WTC11 (cell line): ENCODE data around the gene TRMT2B.

Experiments
- ESRRA ChIP-seq: sonication (generic); formaldehyde crosslinking; IDR thresholded peaks from 2 replicates; pipeline ENCODE4 v1.8.1; 2022; ENCODE audit warnings: mild to moderate bottlenecking, missing genetic modification reagents, borderline replicate concordance
- TF ChIP-seq, protein P1 (sequence below): sonication (generic); formaldehyde crosslinking; IDR thresholded peaks from 2 replicates; pipeline ENCODE4 v1.8.0; 2022; ENCODE audit warnings: mild to moderate bottlenecking, missing genetic modification reagents
- TF ChIP-seq, protein P2 (sequence below): sonication (generic); formaldehyde crosslinking; IDR thresholded peaks from 2 replicates; pipeline ENCODE4 v1.8.0; 2023; ENCODE audit warnings: missing genetic modification reagents
- TF ChIP-seq, protein P3 (sequence below): fragments of 250-450 bp; sonication (Bioruptor Pico); IDR thresholded peaks from 2 replicates; pipeline ENCODE4 v1.8.0; 2021; ENCODE audit warnings: mild to moderate bottlenecking
- TF ChIP-seq, protein P4 (sequence below): fragments of 200-600 bp; IDR thresholded peaks from 2 replicates; pipeline ENCODE4 v1.8.0; 2022; ENCODE audit warnings: antibody characterized with exemption

DNA sequence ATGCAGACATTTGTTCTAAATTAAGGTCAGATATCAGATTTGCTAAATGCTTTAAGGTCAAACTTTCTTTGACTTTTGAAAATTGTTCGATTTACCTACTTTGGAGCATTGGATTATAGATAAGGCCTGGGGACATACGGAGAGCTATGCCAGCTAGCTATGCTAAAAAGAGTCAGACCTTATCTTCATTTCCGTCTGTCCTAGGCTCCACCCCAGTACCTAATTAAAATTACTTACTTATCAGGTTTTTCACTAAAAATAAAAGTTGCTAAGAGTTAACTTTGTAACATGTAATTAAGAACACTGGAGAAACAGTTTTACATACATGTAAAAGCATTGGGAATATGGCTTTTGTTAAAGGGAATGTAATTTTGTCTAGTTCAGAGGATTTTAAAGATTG is 19.7 kb upstream of the TRMT2B start:
- TF ChIP-seq, protein P1, sequence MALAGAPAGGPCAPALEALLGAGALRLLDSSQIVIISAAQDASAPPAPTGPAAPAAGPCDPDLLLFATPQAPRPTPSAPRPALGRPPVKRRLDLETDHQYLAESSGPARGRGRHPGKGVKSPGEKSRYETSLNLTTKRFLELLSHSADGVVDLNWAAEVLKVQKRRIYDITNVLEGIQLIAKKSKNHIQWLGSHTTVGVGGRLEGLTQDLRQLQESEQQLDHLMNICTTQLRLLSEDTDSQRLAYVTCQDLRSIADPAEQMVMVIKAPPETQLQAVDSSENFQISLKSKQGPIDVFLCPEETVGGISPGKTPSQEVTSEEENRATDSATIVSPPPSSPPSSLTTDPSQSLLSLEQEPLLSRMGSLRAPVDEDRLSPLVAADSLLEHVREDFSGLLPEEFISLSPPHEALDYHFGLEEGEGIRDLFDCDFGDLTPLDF (CRISPR knock-in tag): no peak
- TF ChIP-seq, protein P2, sequence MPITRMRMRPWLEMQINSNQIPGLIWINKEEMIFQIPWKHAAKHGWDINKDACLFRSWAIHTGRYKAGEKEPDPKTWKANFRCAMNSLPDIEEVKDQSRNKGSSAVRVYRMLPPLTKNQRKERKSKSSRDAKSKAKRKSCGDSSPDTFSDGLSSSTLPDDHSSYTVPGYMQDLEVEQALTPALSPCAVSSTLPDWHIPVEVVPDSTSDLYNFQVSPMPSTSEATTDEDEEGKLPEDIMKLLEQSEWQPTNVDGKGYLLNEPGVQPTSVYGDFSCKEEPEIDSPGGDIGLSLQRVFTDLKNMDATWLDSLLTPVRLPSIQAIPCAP (CRISPR knock-in tag): no peak
- TF ChIP-seq, protein P3, sequence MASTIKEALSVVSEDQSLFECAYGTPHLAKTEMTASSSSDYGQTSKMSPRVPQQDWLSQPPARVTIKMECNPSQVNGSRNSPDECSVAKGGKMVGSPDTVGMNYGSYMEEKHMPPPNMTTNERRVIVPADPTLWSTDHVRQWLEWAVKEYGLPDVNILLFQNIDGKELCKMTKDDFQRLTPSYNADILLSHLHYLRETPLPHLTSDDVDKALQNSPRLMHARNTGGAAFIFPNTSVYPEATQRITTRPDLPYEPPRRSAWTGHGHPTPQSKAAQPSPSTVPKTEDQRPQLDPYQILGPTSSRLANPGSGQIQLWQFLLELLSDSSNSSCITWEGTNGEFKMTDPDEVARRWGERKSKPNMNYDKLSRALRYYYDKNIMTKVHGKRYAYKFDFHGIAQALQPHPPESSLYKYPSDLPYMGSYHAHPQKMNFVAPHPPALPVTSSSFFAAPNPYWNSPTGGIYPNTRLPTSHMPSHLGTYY: no peak
- TF ChIP-seq ESRRA (CRISPR knock-in tag): no peak
- TF ChIP-seq, protein P4, sequence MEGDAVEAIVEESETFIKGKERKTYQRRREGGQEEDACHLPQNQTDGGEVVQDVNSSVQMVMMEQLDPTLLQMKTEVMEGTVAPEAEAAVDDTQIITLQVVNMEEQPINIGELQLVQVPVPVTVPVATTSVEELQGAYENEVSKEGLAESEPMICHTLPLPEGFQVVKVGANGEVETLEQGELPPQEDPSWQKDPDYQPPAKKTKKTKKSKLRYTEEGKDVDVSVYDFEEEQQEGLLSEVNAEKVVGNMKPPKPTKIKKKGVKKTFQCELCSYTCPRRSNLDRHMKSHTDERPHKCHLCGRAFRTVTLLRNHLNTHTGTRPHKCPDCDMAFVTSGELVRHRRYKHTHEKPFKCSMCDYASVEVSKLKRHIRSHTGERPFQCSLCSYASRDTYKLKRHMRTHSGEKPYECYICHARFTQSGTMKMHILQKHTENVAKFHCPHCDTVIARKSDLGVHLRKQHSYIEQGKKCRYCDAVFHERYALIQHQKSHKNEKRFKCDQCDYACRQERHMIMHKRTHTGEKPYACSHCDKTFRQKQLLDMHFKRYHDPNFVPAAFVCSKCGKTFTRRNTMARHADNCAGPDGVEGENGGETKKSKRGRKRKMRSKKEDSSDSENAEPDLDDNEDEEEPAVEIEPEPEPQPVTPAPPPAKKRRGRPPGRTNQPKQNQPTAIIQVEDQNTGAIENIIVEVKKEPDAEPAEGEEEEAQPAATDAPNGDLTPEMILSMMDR: no peak
